ENCODE measurements around the gene CLRN3.

DNA sequence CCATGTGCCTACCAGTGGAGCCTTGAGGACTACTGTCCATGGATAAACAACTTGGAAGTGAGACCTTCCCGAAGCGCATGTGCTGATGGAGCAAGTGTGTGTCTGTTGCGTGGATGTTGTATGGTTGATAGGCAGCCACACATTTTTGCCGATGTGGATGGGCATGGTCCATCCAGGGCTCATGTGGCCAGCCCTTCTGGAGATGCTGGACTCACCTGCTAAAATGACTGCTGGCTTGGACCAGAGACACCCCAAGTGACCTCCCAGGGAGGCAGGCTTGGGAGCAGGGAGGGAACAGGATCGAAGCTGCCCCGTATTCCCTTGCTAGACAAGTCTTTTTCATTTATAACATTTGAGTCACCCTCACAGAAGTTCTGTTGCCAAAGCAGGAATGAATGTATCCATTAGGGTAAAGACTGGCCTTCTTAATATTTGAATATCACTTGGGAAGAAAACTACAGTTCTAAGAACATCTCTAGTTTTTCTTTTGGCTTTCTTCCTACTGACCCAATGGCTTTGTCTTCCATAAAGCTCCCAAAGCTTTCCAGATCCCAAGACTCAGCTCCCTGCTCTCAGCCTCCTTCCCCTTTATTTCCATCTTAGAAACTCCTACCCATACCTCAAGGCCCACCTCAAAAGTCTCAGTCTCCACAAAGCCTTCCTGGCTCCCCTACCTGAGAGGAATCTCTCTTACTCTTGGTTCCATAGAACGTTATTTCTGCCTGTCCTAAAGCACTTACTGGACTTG is 17.1 kb upstream of the CLRN3 start:
- TF ChIP-seq ZNF555 (tag by site-specific recombination; conservative IDR thresholded peaks at IDR 0.05) (no peak), YY1 (tag by site-specific recombination; IDR thresholded peaks at IDR 0.05) (no peak), CTCF (tag by site-specific recombination; IDR thresholded peaks at IDR 0.05) (no peak), WT1 (tag by site-specific recombination; IDR thresholded peaks at IDR 0.05) (no peak), ZNF311 (tag by site-specific recombination; IDR thresholded peaks at IDR 0.05; ENCODE audit: borderline replicate concordance) (no peak), BCL6B (tag by site-specific recombination; IDR thresholded peaks at IDR 0.05) (no peak), HIC1 (tag by site-specific recombination; IDR thresholded peaks at IDR 0.05) (no peak)

Data from HEK293 (cell line).